ENCODE data around the gene PSPN. TPM values are rescaled to one million over a fixed set of nuclear protein-coding genes. Genes with fewer than 3 reads are reported as not detected.

Gene PSPN
- total and polyA plus RNA-seq, 2 of the 13 experiments (the other 11 are each of a cell fraction or from before 2014, with no cell fraction given): 0.69 to 1.1 TPM

DNA sequence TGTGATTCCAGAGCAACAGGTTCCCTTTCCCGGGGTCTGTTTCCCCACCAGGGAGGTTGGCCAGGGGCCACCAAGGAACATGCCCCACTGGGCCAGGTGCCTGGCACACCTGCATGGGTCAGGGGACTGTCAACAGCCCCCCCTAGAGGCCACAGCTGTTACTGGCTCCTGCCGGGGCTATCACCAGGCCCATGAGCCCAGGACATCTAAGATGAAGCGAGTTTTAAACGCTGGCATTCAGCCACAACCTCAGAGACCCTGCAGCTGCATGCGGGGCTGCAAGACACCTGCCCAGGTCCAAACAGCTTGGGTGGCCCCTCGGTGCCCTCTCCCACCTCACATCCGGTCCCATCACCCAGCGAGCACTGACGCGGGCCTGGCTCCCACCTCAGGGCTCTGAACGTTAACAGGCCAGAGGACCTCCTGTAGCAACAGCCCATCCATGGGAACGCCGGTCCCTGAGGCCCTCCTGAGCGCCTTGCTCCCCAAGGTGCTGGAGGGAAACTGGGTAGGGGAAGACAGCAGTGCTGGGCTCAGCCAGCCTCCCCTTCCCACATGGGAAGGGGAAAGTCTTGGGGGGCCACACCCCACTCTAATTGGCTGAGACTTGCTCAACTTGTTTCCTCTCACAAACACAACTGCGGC, 36.8 kb upstream of the PSPN start (continued):
- TF ChIP-seq, protein P1, sequence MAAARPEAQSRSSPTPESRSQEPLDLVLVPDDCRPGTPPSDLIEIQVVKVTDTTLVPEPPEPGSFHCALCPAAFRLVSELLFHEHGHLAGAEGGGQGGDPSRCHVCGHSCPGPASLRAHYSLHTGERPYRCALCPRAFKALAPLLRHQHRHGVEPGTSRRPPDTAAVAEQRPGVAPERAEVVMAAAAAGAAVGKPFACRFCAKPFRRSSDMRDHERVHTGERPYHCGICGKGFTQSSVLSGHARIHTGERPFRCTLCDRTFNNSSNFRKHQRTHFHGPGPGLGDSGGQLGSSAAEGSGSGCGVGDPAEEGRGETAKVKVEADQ (CRISPR knock-in tag; IDR thresholded peaks at IDR 0.05; ENCODE audit: borderline replicate concordance): no peak
- TF ChIP-seq, protein P2, sequence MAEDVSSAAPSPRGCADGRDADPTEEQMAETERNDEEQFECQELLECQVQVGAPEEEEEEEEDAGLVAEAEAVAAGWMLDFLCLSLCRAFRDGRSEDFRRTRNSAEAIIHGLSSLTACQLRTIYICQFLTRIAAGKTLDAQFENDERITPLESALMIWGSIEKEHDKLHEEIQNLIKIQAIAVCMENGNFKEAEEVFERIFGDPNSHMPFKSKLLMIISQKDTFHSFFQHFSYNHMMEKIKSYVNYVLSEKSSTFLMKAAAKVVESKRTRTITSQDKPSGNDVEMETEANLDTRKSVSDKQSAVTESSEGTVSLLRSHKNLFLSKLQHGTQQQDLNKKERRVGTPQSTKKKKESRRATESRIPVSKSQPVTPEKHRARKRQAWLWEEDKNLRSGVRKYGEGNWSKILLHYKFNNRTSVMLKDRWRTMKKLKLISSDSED (CRISPR knock-in tag; IDR thresholded peaks at IDR 0.05): no peak
- TF ChIP-seq MXD4 (CRISPR knock-in tag; IDR thresholded peaks at IDR 0.05) (no peak), YY1 (IDR thresholded peaks at IDR 0.05; ENCODE audit: insufficient read depth, insufficient replicate concordance, low read depth, low read length) (no peak), ZNF598 (CRISPR knock-in tag; IDR thresholded peaks at IDR 0.05; ENCODE audit: borderline replicate concordance) (0 out of 2 replicates have a peak, but pooled peaks have one; percentile 48), NCOA2 (CRISPR knock-in tag; IDR thresholded peaks at IDR 0.05) (no peak), SALL1 (CRISPR knock-in tag; IDR thresholded peaks at IDR 0.05) (peak; percentile 33; the same call in 1 of the 2 replicates), MYC (CRISPR knock-in tag; IDR thresholded peaks at IDR 0.05; ENCODE audit: borderline replicate concordance) (peak; percentile 32; the same call in 1 of the 2 replicates), ZNF160 (CRISPR knock-in tag; IDR thresholded peaks at IDR 0.05) (no peak), ZNF331 (CRISPR knock-in tag; IDR thresholded peaks at IDR 0.05) (no peak), RBFOX2 (IDR thresholded peaks at IDR 0.05; ENCODE audit: low read depth, low read length) (peak; percentile 56), GABPB1 (CRISPR knock-in tag; IDR thresholded peaks at IDR 0.05) (0 out of 2 replicates have a peak, but pooled peaks have one; percentile 19), CBX1 (IDR thresholded peaks at IDR 0.05; ENCODE audit: low read depth) (no peak), AHR (CRISPR knock-in tag; IDR thresholded peaks at IDR 0.05) (0 out of 2 replicates have a peak, but pooled peaks have one; percentile 43), HNF4A (CRISPR knock-in tag; IDR thresholded peaks at IDR 0.05) (no peak), ZNF644 (CRISPR knock-in tag; IDR thresholded peaks at IDR 0.05; ENCODE audit: low read depth) (no peak), GFI1 (CRISPR knock-in tag; IDR thresholded peaks at IDR 0.05; ENCODE audit: borderline replicate concordance) (no peak), ZNF615 (CRISPR knock-in tag; IDR thresholded peaks at IDR 0.05; ENCODE audit: borderline replicate concordance) (no peak), TEAD3 (CRISPR knock-in tag; optimal IDR thresholded peaks at IDR 0.05; ENCODE audit: borderline replicate concordance) (peak; percentile 21), KDM2A (CRISPR knock-in tag; IDR thresholded peaks at IDR 0.05; ENCODE audit: borderline replicate concordance, low read depth) (peak; percentile 84), ZNF234 (CRISPR knock-in tag; conservative IDR thresholded peaks at IDR 0.05) (no peak), JUN (CRISPR knock-in tag; IDR thresholded peaks at IDR 0.05) (no peak), POLR2A (IDR thresholded peaks at IDR 0.05; ENCODE audit: insufficient read depth in 1 of 2, low read depth in 2 of 2, low read length in 2 of 2) (peak in 1 of 2 experiments; percentile 43; a peak in 1 of 4 replicates), ZNF34 (CRISPR knock-in tag; IDR thresholded peaks at IDR 0.05; ENCODE audit: borderline replicate concordance) (no peak), ZFP41 (CRISPR knock-in tag; IDR thresholded peaks at IDR 0.05; ENCODE audit: borderline replicate concordance) (no peak), ZNF75D (CRISPR knock-in tag; IDR thresholded peaks at IDR 0.05; ENCODE audit: borderline replicate concordance) (no peak)
- TF ChIP-seq, protein P3, sequence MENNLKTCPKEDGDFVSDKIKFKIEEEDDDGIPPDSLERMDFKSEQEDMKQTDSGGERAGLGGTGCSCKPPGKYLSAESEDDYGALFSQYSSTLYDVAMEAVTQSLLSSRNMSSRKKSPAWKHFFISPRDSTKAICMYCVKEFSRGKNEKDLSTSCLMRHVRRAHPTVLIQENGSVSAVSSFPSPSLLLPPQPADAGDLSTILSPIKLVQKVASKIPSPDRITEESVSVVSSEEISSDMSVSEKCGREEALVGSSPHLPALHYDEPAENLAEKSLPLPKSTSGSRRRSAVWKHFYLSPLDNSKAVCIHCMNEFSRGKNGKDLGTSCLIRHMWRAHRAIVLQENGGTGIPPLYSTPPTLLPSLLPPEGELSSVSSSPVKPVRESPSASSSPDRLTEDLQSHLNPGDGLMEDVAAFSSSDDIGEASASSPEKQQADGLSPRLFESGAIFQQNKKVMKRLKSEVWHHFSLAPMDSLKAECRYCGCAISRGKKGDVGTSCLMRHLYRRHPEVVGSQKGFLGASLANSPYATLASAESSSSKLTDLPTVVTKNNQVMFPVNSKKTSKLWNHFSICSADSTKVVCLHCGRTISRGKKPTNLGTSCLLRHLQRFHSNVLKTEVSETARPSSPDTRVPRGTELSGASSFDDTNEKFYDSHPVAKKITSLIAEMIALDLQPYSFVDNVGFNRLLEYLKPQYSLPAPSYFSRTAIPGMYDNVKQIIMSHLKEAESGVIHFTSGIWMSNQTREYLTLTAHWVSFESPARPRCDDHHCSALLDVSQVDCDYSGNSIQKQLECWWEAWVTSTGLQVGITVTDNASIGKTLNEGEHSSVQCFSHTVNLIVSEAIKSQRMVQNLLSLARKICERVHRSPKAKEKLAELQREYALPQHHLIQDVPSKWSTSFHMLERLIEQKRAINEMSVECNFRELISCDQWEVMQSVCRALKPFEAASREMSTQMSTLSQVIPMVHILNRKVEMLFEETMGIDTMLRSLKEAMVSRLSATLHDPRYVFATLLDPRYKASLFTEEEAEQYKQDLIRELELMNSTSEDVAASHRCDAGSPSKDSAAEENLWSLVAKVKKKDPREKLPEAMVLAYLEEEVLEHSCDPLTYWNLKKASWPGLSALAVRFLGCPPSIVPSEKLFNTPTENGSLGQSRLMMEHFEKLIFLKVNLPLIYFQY (CRISPR knock-in tag; IDR thresholded peaks at IDR 0.05; ENCODE audit: borderline replicate concordance): peak; percentile 54; the same call in 1 of the 2 replicates

Measured in HepG2 (cell line).